ENCODE data around the gene PLEKHG2. TPM values are rescaled to one million over a fixed set of nuclear protein-coding genes. Genes with fewer than 3 reads are reported as not detected.

Gene PLEKHG2
- total RNA-seq, 1 donor from 2014 or later, result 135 TPM

DNA sequence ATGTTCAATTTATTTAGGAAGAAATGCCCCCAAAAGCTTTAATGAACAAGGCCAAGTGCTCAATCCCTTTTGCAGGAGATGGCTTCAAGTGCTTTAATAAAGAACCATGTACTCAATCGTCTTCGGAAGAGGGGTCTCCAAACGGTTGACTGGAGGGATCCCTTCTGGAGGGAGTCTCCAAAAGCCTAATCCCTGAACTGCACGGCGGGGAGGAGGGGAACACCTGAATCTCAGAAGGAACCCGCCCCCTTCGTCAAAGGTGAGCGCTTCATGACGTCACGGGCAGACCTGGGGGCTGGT, 22.1 kb upstream of the PLEKHG2 start:
- Mint-ChIP-seq H3K27ac (ENCODE audit: unreplicated experiment) (peak overlapping the region; percentile 100), H3K36me3 (ENCODE audit: low read depth) (peaks cover 20% of the 10 kb centered on the region), H3K4me1 (peaks cover 21% of the 10 kb centered on the region), H3K4me3 (peak overlapping the region; percentile 92), H3K27me3 (ENCODE audit: low read depth) (peaks cover 3% of the 10 kb centered on the region), H3K9me3 (no peaks in the 10 kb centered on the region)
- no peak for TF ChIP-seq CTCF (conservative IDR thresholded peaks at IDR 0.05)
- no peak for DNase-seq (ENCODE audit: low read depth, low spot score)

- TF ChIP-seq CTCF (conservative IDR thresholded peaks at IDR 0.05), result peak; percentile 33
- Mint-ChIP-seq H3K27ac (ENCODE audit: unreplicated experiment) (peak within 1 kb of the TSS; percentile 100), H3K4me1 (peaks cover 21% of the 10 kb centered on the region), H3K36me3 (ENCODE audit: low read depth) (peaks cover 20% of the 10 kb centered on the region), H3K4me3 (peak within 1 kb of the TSS; percentile 92), H3K27me3 (ENCODE audit: low read depth) (peaks cover 3% of the 10 kb centered on the region), H3K9me3 (no peaks in the 10 kb centered on the region)
- peak; percentile 83 for DNase-seq (ENCODE audit: low read depth, low spot score)
Observed at GRCh38 chr19:39390751-39391437, 21.6 kb upstream of the PLEKHG2 start, which contains the start of the genes MED29 and PAF1. Gene MED29 (plus strand): TSS chr19:39391378. CDS start chr19:39391423, 45 bp downstream. Gene PAF1 (minus strand): TSS chr19:39391106. CDS start chr19:39390864, 242 bp downstream.

GRCh38 chr19:39397360-39398296, 14.8 kb upstream of the PLEKHG2 start:
- peak overlapping the region; percentile 42 for H3K4me3 Mint-ChIP-seq

DNA sequence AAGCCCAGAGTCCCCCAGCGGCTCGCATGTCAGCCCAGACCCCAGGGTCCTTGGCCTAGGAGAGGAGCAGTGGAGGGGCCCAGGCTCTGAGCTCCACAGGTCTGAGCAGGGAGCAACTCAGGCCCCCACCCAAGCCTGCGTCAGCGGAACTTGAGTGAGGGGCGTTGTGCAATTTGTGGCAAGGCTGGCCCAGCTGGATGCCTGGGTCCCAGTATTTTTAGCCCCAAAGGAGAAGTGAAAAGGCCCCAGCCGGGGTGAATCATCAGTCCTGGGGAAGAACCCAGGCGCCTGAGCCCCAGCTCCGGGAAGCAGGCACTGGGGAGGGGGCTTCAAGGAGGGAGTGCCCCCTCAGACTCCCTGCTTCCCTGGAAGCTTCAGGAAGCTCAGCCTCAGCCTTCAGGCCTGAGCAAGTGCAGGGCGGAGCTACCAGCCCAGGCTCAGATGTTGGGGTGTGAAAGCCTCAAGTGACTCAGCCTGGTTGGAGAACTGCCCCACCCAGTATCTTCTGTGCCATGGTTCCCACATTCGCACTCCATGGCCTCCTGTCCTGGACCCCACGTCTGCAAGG, 14.1 kb upstream of the PLEKHG2 start:
- Mint-ChIP-seq H3K4me3 (no peak overlapping the region), H3K36me3 (ENCODE audit: low read depth) (peaks cover 3% of the 10 kb centered on the region), H3K4me1 (peaks cover 27% of the 10 kb centered on the region), H3K27me3 (ENCODE audit: low read depth) (no peaks in the 10 kb centered on the region), H3K9me3 (no peaks in the 10 kb centered on the region), H3K27ac (ENCODE audit: unreplicated experiment) (no peak overlapping the region)
- no peak for TF ChIP-seq CTCF (conservative IDR thresholded peaks at IDR 0.05)
- DNase-seq (ENCODE audit: low read depth, low spot score), result no peak

More at GRCh38 chr19:39397360-39398296, 14.8 kb upstream of the PLEKHG2 start:
- Mint-ChIP-seq H3K9me3 (no peaks in the 10 kb centered on the region), H3K27ac (ENCODE audit: unreplicated experiment) (peak overlapping the region; percentile 59), H3K4me1 (peaks cover 23% of the 10 kb centered on the region), H3K27me3 (ENCODE audit: low read depth) (no peaks in the 10 kb centered on the region), H3K36me3 (ENCODE audit: low read depth) (peaks cover 3% of the 10 kb centered on the region)
- peak; percentile 88 for DNase-seq (ENCODE audit: low read depth, low spot score)
- peak; percentile 94 for TF ChIP-seq CTCF (conservative IDR thresholded peaks at IDR 0.05)

DNA sequence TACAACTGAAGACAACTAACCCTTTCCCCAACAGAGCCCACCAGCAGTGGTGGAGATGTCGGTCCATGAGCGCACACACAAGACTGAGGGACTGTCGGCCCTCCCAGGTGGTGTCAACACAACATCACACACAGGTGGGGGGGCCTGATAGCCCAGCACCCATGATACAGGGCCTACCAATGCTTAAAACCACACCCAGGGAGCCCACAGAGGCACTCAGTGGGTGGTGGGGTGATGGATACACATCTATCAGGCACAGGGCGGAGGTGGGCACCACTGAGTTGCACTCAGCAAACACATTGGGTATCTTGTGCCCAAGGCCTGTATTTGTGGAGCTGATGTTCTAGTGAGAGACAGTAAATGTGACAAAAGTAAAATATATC, 12.8 kb upstream of the PLEKHG2 start:
- peaks cover 3% of the 10 kb centered on the region for H3K36me3 Mint-ChIP-seq (ENCODE audit: low read depth)
- peaks cover 32% of the 10 kb centered on the region for H3K4me1 Mint-ChIP-seq
- no peak overlapping the region for H3K27ac Mint-ChIP-seq (ENCODE audit: unreplicated experiment)
- H3K9me3 Mint-ChIP-seq, result no peaks in the 10 kb centered on the region
- DNase-seq (ENCODE audit: low read depth, low spot score), result no peak
- H3K4me3 Mint-ChIP-seq, result peak overlapping the region; percentile 25
- no peaks in the 10 kb centered on the region for H3K27me3 Mint-ChIP-seq (ENCODE audit: low read depth)
- TF ChIP-seq CTCF (conservative IDR thresholded peaks at IDR 0.05), result no peak

Measured in neural crest cell (in vitro differentiated cells).